HCT116 (cell line): ENCODE results near the gene ABI3. TPM values are rescaled to one million over a fixed set of nuclear protein-coding genes. Genes with fewer than 3 reads are reported as not detected.

ENCODE experiments used
- ATAC-seq: fragments of 200-7000 bp; cut with Tn5 transposase; 2 replicates; pipeline ENCODE4 v1.9.1; 2020; ENCODE audit warnings: mild to moderate bottlenecking, moderate library complexity
- BruUV-seq: library from RNA; stranded (reverse); fragments of 400-500 nt; replicated peaks from 2 replicates; lab custom pipeline; 2021; lab: Mats Ljungman, UMichigan
- CTCF ChIA-PET: fragments of 300-600 bp; sonication (Branson Sonifier 250); formaldehyde crosslinking; loops from one replicate; lab custom pipeline; 2021; ENCODE audit warnings: antibody characterized with exemption; lab: Charles Lee
- POLR2A ChIA-PET: fragments of 300-600, 350-600 bp; sonication (Branson Sonifier 250); formaldehyde crosslinking; loops from one replicate; lab custom pipeline; 2021; ENCODE audit warnings: antibody characterized with exemption; lab: Charles Lee
- RAD21 ChIA-PET, 2 experiments: fragments of 300-600 bp; sonication (Branson Sonifier 250); formaldehyde crosslinking; loops; one replicate each; lab custom pipeline; 2023; ENCODE audit warnings: low total read pairs in 2 of 2; ENCODE audit not compliant: uncharacterized antibody in 2 of 2, unreplicated experiment in 2 of 2, low non-redundant PET in 1 of 2; lab: Charles Lee
- DNase-seq: peaks from one replicate; pipeline ENCODE4 v3.0.0-alpha.2; 2010; ENCODE audit warnings: low read depth, low spot score
- H2AFZ ChIP-seq: fragments of 200-600 bp; shearing (Covaris generic), sonication (generic); 2 replicates; pipeline ENCODE4 v1.6.1; 2017; ENCODE audit warnings: low read depth, mixed run types, mixed read lengths, antibody characterized with exemption, low read length; ENCODE audit not compliant: poor library complexity, severe bottlenecking
- H3K27ac ChIP-seq: 2 replicates; pipeline ENCODE4 v1.5.1; 2012; ENCODE audit warnings: low read depth, low read length
- H3K27me3 ChIP-seq: fragments of 200-600 bp; sonication (generic); 2 replicates; pipeline ENCODE4 v1.6.1; 2016; ENCODE audit warnings: mixed run types, low read length, mixed read lengths; ENCODE audit not compliant: insufficient read depth
- H3K36me3 ChIP-seq, 2 experiments: fragments of 200-500 bp in 1 of 2; fragments of 200-600 bp in 1 of 2; sonication (Bioruptor generic) in 1 of 2; sonication (generic) in 1 of 2; 2 replicates each; pipeline versions ENCODE4 v1.5.1 to v1.6.1; 2014 to 2016; ENCODE audit warnings: low read length in 2 of 2, inconsistent platforms in 1 of 2, mixed read lengths in 1 of 2, mixed run types in 1 of 2; ENCODE audit not compliant: insufficient read depth in 2 of 2, control insufficient read depth in 1 of 2
- H3K4me1 ChIP-seq, 2 experiments: fragments of 200-600 bp in 1 of 2; sonication (generic) in 1 of 2; 2 replicates each; pipeline versions ENCODE4 v1.5.1 to v1.6.1; 2012 to 2017; ENCODE audit warnings: low read length in 2 of 2, inconsistent platforms in 1 of 2, mild to moderate bottlenecking in 1 of 2, mixed read lengths in 1 of 2, mixed run types in 1 of 2, moderate library complexity in 1 of 2; ENCODE audit not compliant: insufficient read depth in 2 of 2, control insufficient read depth in 1 of 2
- H3K4me2 ChIP-seq: fragments of 200-600 bp; sonication (generic); 2 replicates; pipeline ENCODE4 v1.6.1; 2017; ENCODE audit warnings: mixed run types, low read length, mixed read lengths
- H3K4me3 ChIP-seq, 2 experiments: fragments of 200-600 bp in 1 of 2; sonication (generic) in 1 of 2; replicated peaks in 1 of 2; 2 replicates each; pipeline ENCODE4 v1.5.1; 2011 to 2016; ENCODE audit warnings: low read length in 2 of 2, control low read depth in 1 of 2, low read depth in 1 of 2, mild to moderate bottlenecking in 1 of 2, mixed read lengths in 1 of 2, mixed run types in 1 of 2
- H3K79me2 ChIP-seq: fragments of 200-600 bp; sonication (generic); 2 replicates; pipeline ENCODE4 v1.6.1; 2017; ENCODE audit warnings: mild to moderate bottlenecking, mixed run types, low read length, moderate library complexity, mixed read lengths; ENCODE audit not compliant: insufficient read depth
- H3K9ac ChIP-seq: fragments of 200-600 bp; sonication (generic); 2 replicates; pipeline ENCODE4 v1.6.1; 2016; ENCODE audit warnings: low read length, mixed read lengths
- H3K9me2 ChIP-seq: fragments of 200-600 bp; sonication (generic), shearing (Covaris generic); 2 replicates; pipeline ENCODE4 v1.6.1; 2017; ENCODE audit warnings: mixed run types, mild to moderate bottlenecking, moderate library complexity; ENCODE audit not compliant: insufficient read depth
- H3K9me3 ChIP-seq, 2 experiments: fragments of 200-500 bp in 1 of 2; fragments of 200-600 bp in 1 of 2; sonication (Bioruptor generic) in 1 of 2; sonication (generic) in 1 of 2; 2 replicates each; pipeline ENCODE4 v1.6.1; 2014 to 2017; ENCODE audit warnings: low read length in 2 of 2, mixed read lengths in 2 of 2, inconsistent platforms in 1 of 2, low read depth in 1 of 2, mild to moderate bottlenecking in 1 of 2, mixed run types in 1 of 2, moderate library complexity in 1 of 2; ENCODE audit not compliant: control insufficient read depth in 1 of 2, insufficient read depth in 1 of 2
- H4K20me1 ChIP-seq: fragments of 200-600 bp; sonication (generic), shearing (Covaris generic); 2 replicates; pipeline ENCODE4 v1.6.1; 2017; ENCODE audit warnings: mixed run types, mild to moderate bottlenecking, moderate library complexity; ENCODE audit not compliant: insufficient read depth
- CBX3 ChIP-seq: IDR thresholded peaks from 2 replicates; pipeline ENCODE4 v1.6.1; 2012; ENCODE audit warnings: low read depth
- CEBPB ChIP-seq: IDR thresholded peaks from 2 replicates; pipeline ENCODE4 v1.6.1; 2012; ENCODE audit warnings: low read depth
- EGR1 ChIP-seq: IDR thresholded peaks from 2 replicates; pipeline ENCODE4 v1.6.1; 2012; ENCODE audit warnings: low read depth
- ELF1 ChIP-seq: IDR thresholded peaks from 2 replicates; pipeline ENCODE4 v1.6.1; 2012; ENCODE audit warnings: low read depth, borderline replicate concordance
- JUND ChIP-seq: IDR thresholded peaks from 2 replicates; pipeline ENCODE4 v1.6.1; 2012
- RAD21 ChIP-seq: IDR thresholded peaks from 2 replicates; pipeline ENCODE4 v1.6.1; 2012; ENCODE audit warnings: low read depth, mild to moderate bottlenecking
- intact Hi-C: fragments of 100-400 bp; cut with micrococcal nuclease; formaldehyde crosslinking; loops from 2 replicates; pipeline ENCODE4 v1.10.0; 2022
- total RNA-seq: library from RNA; stranded (reverse); gene quantifications from one replicate; pipeline ENCODE4 v1.2.1, GENCODE V29; 2021; ENCODE audit not compliant: unreplicated experiment
- TF ChIP-seq, protein P1 (sequence below): IDR thresholded peaks from 2 replicates; pipeline ENCODE4 v1.6.1; 2012; ENCODE audit warnings: low read depth
- TF ChIP-seq, protein P2 (sequence below): IDR thresholded peaks from 2 replicates; pipeline ENCODE4 v1.6.1; 2012
- TF ChIP-seq, protein P3 (sequence below): IDR thresholded peaks from 2 replicates; pipeline ENCODE4 v1.6.1; 2011; ENCODE audit warnings: mild to moderate bottlenecking, low read length, moderate library complexity; ENCODE audit not compliant: insufficient replicate concordance; ENCODE audit errors: extremely low read depth

The ABI3 gene
- total RNA-seq, 1 experiment from 2014 or later: 0.12 TPM

DNA sequence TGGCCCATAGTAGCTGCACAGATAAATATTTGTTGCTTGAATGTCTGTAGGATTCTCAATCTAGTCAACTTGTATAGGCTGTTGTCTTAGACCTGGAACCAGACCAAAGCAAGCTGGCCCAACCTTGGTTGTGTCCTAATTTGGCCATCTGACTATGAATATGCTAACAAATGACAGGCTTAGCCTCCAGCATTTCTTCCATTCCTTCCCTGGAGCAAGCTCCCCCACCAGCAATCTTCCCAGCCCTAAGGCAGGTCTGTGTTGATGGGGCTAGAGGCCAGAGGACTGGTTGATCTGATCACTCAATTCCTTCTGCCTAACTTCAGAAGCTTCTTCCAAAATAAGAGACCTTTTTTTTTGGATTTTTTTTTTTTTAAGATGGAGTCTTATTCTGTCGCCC, 29.5 kb downstream of the ABI3 start:
- Histone ChIP-seq H3K36me3 (no peaks in the 10 kb centered on the region), H4K20me1 (no peaks in the 10 kb centered on the region), H3K79me2 (no peaks in the 10 kb centered on the region), H2AFZ (no peak overlapping the region)
- RAD21 ChIA-PET: no interaction called here
- POLR2A ChIA-PET: interaction anchor here (1.3 to 1.7 kb wide), 2 partner anchors 8 to 21 kb away, joined by 4 read pairs; no protein-coding TSS in a partner anchor
- TF ChIP-seq EGR1 (no peak), ELF1 (no peak), CEBPB (no peak), CBX3 (no peak), JUND (no peak), RAD21 (no peak)
- TF ChIP-seq, protein P1, sequence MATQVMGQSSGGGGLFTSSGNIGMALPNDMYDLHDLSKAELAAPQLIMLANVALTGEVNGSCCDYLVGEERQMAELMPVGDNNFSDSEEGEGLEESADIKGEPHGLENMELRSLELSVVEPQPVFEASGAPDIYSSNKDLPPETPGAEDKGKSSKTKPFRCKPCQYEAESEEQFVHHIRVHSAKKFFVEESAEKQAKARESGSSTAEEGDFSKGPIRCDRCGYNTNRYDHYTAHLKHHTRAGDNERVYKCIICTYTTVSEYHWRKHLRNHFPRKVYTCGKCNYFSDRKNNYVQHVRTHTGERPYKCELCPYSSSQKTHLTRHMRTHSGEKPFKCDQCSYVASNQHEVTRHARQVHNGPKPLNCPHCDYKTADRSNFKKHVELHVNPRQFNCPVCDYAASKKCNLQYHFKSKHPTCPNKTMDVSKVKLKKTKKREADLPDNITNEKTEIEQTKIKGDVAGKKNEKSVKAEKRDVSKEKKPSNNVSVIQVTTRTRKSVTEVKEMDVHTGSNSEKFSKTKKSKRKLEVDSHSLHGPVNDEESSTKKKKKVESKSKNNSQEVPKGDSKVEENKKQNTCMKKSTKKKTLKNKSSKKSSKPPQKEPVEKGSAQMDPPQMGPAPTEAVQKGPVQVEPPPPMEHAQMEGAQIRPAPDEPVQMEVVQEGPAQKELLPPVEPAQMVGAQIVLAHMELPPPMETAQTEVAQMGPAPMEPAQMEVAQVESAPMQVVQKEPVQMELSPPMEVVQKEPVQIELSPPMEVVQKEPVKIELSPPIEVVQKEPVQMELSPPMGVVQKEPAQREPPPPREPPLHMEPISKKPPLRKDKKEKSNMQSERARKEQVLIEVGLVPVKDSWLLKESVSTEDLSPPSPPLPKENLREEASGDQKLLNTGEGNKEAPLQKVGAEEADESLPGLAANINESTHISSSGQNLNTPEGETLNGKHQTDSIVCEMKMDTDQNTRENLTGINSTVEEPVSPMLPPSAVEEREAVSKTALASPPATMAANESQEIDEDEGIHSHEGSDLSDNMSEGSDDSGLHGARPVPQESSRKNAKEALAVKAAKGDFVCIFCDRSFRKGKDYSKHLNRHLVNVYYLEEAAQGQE: no peak
- TF ChIP-seq, protein P2, sequence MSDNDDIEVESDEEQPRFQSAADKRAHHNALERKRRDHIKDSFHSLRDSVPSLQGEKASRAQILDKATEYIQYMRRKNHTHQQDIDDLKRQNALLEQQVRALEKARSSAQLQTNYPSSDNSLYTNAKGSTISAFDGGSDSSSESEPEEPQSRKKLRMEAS: no peak
- TF ChIP-seq, protein P3, sequence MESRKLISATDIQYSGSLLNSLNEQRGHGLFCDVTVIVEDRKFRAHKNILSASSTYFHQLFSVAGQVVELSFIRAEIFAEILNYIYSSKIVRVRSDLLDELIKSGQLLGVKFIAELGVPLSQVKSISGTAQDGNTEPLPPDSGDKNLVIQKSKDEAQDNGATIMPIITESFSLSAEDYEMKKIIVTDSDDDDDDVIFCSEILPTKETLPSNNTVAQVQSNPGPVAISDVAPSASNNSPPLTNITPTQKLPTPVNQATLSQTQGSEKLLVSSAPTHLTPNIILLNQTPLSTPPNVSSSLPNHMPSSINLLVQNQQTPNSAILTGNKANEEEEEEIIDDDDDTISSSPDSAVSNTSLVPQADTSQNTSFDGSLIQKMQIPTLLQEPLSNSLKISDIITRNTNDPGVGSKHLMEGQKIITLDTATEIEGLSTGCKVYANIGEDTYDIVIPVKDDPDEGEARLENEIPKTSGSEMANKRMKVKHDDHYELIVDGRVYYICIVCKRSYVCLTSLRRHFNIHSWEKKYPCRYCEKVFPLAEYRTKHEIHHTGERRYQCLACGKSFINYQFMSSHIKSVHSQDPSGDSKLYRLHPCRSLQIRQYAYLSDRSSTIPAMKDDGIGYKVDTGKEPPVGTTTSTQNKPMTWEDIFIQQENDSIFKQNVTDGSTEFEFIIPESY: no peak
- TF ChIP-seq, all 23 proteins: peak for 0
- Histone ChIP-seq H3K9me3 (no peaks in the 10 kb centered on the region), H3K27me3 (no peaks in the 10 kb centered on the region), H3K9ac (no peak overlapping the region), H3K9me2 (no peaks in the 10 kb centered on the region), H3K27ac (no peak overlapping the region), H3K4me2 (no peak overlapping the region), H3K4me1 (no peaks in the 10 kb centered on the region), H3K4me3 (no peak overlapping the region)
- intact Hi-C loops: no loop called here
- no peak for ATAC-seq
- CTCF ChIA-PET: interaction anchor here (1.1 kb wide), 1 partner anchor 316 kb away, joined by 4 read pairs; no protein-coding TSS in a partner anchor
- DNase-seq: no peak
- no TSS peak for BruUV-seq
